ENCODE results near the gene UTS2B.

The UTS2B gene, protein sequence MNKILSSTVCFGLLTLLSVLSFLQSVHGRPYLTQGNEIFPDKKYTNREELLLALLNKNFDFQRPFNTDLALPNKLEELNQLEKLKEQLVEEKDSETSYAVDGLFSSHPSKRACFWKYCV

DNA sequence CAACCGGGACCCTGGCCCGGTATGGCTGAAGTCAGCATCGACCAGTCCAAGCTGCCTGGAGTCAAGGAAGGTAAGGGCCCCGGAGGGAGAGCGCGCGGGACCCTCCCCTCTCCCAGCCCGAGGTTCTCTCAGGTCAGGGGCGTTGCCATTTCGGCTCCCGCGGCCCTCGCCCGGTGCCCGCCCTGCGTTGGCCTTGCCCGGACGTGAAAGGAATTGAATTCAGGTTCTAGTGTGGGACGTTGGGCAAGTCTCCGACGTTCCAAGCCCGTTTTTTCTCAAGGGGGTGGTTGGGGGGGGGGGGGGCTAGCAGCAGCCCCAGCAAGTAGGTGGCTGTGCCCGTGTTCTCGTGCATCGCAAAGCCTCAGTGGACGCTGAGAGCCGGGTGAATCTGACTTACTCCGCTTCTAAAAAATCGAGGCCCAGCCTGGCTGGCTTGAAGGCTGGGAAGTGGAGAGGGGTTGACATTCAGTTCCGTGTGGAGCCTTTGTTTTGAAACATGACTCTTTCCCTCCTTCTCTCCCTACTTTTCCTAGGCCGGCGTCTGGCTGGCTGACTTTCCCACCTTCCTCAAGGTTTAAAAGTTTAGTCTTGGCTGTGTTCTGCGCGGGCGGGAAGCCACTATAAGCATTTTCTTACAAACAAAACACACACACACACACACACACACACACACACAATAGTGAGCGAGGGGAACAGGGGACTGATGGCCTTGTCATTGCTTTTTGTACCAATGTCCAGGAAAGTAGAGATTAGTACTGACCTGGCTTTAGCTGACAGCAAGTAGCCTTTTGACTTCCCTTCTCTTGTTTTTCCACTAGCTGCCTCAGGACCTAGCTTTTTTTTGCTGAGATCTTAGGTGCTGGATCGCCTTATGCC is at the start of gene UTS2B:
Gene UTS2B, minus strand, starts transcription at position 873 of the 876 bp plus-strand sequence. CDS start 48,337 bp downstream, outside the sequence.
- no peak for DNase-seq

DNA sequence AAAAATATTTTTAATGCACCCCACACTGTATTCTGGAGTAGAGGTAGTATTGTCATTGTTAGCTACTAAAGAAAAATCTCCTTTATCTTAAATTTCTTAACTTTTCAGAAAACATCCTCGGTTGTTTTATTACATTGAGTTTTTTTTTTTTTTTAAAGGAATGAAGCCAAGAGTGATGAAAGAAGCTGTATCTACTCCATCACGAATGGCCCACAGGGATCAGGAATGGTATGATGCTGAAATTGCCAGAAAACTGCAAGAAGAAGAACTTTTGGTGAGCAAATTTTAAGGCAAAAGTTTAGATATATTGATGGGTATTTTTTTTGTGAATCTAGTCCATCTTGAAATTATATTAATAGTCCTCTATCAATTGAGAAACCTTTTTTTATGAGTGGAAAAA is 49.7 kb upstream of the UTS2B start:
- DNase-seq: no peak

DNA sequence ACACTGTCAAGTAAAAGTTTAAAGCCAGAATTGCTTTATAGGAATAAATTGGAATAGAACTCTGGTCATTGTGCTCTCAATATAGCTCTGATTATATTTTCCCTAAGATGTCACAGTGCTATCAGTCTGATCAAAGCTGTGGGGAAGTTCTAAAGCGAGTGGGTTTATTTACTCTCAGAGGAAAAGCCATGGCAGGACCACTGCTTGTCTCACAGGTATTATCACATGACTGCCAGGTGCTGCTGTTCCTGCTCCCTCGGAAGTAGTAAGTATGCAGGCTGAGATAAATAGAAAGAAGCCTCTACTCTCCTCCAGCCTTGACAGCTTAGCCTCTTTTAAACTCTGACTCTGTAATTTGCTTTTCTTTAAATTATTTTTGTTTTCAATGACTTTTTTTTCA is 49.1 kb upstream of the UTS2B start:
- DNase-seq: no peak

DNA sequence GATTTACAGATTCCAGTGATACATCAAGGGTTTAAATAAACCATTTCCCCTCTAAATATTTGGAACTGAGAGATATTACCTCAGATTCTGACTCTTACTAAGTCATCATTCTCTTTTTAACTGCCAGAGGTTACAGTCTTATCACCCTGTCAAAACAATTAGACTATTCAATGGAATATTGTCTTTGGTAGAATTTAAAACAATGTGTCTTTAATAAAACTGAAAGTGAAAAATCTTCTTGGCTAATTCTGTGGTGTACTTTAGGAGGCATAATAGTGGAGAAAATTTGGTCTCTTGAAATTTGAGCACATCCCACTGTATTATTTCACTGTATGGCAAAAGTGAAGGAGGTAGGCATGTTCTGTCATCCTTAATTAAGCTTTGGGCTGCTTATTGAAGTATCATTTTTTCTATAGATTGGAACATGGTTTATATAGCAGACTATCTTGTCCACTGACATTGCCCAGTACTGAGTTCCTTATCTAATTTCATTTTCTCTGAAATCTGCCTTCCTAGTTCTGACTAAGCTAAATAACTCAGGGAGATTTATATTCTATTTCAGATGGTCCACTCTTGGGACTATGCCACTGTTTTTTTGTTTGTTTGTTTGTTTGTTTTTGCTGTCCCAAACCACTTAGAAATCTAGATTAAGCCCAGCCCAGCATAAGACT is 48.0 kb upstream of the UTS2B start:
- no peak for DNase-seq

DNA sequence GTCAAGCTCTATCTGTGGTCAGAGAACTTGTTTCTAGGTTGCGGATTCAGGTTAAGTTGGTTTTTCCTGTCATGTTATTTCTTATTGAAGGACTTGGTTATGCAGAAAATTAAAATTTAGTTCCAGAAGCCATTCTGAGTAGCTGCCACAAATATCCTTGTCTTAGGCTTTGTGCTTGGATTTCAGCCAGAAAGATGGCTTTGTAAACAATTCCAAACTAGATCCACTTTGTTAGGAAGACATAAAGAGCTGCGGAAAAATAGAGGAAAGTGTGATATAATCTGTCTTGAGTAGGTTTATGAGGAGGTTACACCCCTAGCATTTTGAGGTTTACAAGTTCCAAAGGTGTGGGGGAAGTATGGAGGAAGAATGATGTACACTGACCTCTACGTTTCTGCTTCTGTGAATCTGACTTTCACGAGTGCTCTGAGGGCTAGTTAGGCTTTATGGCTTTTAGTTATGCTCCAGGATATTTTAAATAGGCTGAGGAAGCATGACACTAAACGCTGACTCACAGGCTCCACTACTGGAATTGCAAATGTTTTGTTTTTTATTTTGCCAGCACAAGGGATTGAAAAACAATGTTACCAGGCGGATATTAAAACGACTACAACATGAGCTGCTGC is 46.3 kb upstream of the UTS2B start:
- DNase-seq: peak; percentile 83

DNA sequence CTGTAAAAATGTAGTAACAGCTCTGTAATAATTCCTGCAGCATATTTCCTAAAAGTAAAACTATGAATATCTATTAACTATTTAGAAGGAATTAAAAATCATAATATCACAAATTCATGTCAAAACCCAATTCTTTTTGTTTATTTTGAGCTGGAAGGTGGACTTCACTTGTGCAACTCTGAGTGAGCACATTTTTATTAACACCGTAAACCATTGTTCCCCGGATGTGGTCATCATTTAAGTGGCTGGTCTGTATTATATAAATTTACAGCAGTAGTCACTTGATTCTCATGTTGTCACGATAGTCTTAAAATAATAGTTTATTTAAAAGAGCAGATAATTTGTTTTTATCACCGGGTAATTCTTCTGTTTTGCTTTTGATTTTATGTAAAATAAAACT is 43.0 kb upstream of the UTS2B start:
- no peak for DNase-seq

DNA sequence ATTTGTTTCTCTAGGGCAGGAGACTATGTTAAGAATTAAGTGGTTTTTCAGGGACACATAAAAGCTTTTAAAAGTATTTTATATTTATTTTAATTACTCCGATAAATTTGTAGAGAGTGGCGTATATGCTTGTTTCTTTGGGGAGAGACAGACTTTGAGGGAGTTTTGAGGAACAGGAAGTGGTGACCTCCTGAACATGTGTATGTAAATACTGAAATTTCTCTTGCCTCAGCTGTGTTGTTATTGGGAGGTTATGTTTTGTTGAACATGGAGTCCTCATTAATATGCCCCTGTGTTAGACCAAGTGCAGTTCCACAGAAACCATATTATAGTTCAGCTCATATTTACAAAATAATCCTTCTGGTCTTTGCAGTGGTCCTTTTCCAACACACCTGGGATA is 41.8 kb upstream of the UTS2B start:
- no peak for DNase-seq

DNA sequence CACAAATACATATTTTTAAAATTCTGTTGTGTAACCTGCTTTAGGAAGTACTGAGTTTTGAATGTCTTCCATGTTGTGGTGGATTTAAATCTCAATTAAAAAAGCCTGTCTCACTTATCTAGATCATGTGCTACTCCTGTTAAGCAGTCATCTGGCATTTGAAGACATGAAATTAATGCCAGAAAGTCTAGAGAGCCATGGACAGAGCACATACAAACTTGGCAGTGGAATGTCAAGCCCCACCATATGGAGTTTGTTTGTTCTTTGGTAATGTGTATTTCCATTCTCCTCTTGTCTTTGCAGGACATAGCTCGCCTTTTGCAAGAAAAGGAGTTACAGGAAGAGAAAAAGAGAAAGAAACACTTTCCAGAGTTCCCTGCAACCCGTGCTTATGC is 39.3 kb upstream of the UTS2B start:
- DNase-seq: no peak

DNA sequence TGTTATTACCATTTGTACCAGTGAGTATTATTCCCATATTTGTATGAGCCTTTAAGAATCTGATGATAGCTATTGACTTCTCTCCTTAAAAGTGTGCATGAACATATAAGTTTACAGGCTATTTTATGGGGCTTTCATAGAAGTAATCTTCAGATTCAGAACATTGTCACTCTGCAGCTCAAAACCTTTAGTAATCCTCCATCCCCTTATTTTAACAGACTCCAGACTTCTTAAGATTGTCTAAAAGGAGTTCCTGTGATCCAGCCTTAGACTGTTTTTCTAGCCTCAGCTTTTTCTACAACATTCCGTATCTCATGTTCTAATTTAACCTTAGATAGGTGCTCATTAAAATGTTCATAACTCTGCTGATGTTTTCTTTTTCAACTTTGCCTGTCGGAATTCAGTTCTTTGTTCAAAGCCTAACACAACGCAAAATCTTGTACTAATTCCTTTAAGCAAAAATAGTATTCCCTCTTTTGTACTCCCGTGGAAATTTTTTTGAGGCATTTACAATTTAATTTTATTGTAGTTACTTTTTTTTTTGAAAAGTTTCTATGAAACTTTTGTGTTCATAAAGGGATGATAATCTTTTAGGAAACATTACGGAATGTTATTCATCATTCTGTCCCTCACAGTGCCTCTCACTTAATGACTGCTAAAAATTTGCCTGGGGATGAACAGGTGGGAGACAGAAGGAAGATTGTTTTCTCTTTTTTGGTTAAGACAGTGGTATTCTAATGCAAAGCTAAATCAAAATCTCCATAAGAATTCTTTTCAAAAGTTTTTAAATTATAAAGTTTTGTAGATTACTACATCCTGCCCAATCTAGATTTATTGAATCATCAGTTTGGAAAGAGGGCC is 38.7 kb upstream of the UTS2B start:
- DNase-seq: no peak

DNA sequence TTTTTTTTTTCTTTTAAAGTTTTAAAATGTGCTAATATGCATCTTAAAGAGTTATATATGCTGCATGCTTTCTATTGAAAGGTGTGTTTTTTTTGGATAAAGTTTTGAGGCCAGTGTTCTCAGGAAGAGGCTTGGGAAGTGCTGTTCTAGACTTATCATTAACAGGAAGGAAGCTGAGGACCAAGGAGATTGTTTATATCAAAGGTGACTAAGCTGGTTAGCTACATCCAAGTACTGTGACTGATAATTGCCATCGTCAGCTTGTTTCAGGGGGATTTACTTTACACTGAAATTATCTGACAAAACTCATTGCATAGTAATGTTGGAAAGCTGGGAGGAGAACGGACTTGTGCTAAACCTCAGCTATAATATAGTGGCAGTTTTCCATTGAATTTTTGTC is 36.3 kb upstream of the UTS2B start:
- DNase-seq: no peak

DNA sequence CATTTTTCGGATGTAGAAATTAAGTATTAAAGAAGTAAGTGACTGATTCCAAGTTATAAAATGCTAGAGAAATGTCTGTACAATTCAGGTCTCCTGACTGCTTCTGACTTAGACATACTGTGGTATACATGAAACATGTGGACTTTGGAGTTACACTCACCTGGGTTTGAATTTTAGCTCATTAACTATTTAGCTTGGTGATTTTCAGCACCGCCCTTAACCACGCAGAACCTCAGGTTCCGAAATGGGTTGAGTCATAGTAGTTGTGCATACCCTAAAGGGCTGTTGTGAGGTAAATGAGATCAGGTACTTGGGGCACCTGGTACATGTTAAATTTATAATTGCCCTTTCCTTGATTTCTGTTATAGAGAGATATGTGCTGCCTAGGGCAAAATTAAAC is 32.9 kb upstream of the UTS2B start:
- no peak for DNase-seq

DNA sequence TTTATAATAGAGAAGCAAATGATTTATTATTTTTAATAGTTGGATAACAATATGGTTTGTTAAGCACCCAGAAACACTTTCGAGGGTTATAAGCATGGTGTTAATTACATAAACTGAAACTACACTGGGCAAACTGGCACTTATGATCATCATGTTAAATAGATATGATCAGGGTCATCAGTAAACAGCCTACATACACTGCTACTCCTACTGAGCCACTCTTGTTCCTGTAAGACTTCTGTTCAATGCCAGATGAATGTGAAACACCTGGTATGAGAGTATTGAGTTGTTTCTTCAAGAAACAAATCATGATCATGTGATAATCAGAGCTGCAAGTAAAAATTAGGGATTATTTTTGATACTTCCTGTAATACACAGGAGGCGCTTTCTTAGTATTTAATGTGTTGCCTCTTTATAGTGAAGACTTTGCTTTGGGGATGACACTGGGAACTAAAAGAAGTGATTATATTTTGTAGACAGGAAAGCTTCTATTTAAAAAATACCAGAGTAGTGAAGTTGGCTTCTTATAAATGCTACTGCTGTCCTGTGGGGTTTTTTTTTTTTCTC is 32.3 kb upstream of the UTS2B start:
- no peak for DNase-seq

DNA sequence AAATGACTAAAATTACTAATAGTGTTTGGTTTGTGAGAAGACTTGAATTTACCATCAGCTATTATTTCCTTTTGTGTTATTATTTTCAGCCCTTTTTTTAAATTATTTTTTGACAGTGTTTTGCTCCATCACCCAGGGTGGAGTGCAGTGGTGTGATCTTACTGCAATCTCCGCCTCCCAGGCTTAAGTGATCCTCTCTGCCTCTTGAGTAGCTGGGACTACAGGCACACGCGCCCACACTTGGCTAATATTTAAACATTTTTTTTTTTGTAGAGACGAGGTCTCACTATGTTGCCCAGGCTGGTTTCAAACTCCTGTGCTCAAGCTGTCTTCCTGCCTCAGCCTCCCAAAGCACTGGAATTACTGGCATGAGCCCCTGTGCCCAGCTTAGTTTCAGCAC is 31.7 kb upstream of the UTS2B start:
- DNase-seq: no peak

DNA sequence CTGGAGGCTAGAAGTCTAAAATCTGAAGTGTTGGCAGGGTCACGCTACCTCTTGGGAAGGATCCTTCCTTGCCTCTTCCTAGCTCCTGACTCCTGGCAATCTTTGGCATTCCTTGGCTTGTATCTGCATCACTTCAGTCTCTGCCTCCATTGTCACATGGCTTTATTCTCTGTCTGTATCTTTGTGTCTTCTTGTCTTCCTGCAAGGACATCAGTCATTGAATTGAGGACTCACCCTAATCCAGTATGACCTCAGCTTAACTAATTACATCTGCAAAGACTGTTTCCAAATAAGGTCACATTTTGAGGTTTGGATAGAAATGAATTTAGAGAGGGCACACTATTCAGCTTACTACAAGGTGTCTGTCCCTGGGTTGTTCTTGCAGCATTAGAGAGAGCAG is 31.1 kb upstream of the UTS2B start:
- no peak for DNase-seq

DNA sequence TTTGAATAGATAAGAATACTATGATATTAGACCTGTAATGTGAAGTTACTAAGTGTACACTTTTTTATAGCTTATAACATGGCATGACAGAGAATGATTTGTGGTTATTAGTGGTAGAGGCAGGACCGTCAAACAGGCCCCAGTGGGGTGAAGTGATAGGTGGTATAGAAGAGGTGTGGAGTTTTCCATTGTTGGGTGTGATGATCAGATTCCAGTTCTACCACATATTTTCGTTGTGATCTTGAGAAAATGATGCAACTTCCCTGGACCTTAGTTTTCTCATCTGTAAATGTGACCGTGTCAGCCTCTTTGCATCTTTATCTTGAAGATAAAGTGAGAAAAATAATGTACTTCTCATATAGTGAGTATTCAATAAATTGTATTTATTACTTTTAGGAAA is 30.3 kb upstream of the UTS2B start:
- no peak for DNase-seq

DNA sequence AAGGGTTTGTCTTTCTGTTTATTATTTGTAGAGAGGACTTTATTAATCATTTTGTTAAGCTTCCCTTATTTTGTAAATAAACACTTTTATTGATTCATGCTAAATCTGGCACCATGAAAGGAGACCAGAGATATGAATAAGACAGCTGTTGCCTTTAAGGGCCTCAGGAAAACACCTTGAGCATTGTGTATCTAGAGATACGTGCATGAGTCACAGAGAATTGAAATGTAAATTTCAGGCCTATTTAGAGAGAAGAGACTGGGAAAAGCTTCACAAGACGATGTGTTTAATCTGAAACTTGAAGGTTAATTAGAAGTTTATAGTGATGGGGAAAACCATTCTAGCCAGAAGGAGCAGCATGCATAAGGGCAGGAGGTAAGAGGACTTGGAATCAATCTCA is 28.6 kb upstream of the UTS2B start:
- DNase-seq: no peak

DNA sequence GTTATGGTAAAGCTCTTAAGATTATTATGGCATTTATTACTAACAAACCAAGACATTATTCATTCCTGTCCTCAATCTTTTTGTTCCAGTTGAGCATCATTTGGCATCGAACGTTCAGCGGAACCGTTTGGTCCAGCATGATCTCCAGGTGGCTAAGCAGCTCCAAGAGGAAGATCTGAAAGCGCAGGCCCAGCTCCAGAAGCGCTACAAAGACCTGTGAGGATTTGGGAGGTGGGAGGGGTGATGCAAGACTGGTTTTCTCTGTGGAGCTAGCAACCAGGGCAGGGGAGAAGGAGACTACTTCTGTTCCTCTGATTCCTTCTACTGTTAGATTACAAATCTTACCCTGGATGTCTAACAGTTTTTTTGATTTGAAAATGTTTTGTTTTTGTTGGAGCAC is 27.6 kb upstream of the UTS2B start:
- DNase-seq: no peak

DNA sequence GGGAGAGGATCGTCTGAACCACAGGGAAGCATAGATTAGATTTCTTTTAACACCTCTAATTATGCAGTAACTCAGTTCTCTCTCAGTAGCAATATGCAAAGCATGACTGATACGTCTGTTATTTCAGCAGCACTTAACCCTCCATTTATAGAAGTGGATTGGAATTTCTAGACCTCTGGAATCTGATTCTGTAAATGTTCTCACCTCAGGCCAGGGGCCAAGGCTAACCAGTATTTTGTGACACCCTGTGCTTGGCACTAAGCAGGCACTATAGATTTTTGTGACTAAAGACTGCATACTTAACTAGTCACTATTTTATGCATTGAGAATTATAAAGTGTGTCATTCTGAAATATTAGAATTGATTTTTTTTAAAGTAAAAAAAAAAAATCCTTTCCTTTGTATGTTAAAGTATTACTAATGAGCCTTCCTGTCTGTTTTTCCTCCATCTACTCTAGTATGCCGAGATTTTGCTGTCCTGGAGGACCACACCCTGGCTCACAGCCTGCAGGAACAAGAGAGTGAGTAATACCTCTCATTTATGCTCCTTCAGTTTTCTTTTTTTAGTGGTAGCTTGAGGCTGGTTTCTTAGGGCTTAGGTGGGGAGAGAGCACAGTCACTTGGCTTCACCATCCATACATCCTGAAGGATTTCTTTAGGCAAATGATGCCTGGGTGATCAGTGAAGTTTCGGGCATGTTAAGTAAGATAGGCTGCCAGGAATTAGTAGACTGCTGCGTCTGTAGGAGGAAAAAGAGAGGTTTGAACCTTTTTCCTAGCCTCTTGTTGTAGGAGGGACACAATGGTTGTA is 26.5 kb upstream of the UTS2B start:
- peak; percentile 89 for DNase-seq

DNA sequence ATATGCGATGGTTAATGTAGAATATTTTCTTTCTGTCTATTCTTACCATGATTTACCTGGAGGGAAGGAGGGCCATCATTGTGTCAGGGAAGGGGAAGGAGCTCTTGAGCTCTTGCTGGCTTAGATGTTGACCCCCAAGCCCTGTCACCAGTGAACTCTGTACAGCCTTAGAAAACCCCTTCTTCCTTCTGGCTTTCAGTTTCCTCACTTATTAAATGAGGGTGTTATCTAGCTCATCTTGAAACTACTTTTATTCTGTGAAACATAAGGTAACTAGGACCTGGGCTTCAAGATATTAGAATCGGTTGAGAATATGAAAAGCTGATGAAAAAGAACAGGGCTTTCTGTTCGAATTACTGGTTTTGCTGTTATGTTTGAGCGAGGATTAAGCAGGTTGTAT is 25.1 kb upstream of the UTS2B start:
- DNase-seq: no peak

DNA sequence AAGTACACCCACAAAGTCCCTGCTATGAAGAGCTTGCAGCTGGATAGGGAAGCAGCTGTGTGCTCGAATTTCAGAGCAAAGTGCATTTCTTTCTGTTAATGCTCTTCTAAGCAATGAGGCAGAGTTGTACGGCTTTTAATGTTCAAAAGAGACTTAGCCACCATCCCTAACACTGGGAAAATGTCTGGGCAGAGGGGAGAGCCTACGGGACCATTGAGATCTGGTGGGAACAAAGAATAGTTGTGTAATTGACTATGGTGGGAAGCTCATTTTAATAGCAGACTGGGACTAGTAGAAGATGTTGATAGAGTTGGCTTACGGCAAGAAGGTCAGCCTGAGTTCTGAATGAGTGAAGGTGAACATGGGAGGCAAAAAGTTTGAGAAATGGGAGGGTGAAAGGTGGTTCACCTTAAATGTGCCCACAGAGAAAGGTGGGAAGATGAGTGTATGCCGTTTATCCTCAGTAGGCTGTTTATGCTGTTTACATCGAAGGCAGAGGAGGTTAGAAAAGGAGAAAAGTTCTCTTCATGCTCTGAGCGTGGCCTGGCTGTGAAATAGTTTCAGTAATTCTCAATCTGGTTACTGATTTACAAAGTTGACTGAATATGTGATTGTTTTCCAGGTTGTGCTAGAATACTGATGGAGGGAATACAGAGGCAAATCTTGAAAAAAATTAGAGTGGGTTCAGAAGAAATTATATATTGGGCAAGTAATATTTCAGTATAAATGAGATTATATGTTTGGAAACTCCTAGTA is 22.9 kb upstream of the UTS2B start:
- DNase-seq: no peak

DNA sequence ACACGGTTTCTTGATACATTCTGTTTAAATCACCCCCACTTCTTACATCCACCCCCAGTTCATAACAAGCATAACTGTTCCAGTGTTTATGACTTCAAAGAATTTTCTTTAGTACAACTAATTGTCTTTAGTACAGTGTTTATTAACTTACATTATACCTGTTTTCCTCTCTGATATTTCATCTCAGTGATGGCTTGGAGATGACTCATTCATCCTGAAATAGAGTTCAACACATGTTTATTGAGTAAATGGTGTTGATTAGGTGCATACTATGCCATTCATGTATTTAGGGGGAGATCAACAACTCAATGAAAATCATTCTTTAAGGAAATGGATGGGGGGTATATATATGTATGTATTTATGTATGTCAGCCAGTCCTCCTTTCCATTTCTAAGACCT is 21.7 kb upstream of the UTS2B start:
- no peak for DNase-seq

Measured in kidney glomerular epithelial cell (primary cell).